OCI-LY3 (cell line): ENCODE measurements around the gene EBPL.

Experiments
- CTCF ChIP-seq: fragments of 200-600, 300-600 bp; sonication (generic); IDR thresholded peaks from 2 replicates; pipeline ENCODE4 v1.5.1; 2014; ENCODE audit warnings: antibody characterized with exemption, low read length, low read depth
- EZH2phosphoT487 ChIP-seq: fragments of 200-600 bp; shearing (Covaris generic); IDR thresholded peaks from 2 replicates; pipeline ENCODE4 v1.6.1; 2018; ENCODE audit warnings: antibody characterized with exemption, mixed run types, low read depth

GRCh38 chr13:49624229-49624628, 67.1 kb downstream of the EBPL start:
- TF ChIP-seq EZH2phosphoT487 (no peak), CTCF (no peak)
